HG03520 (cell line): ENCODE data around the gene CCDC106.

Experiments
- ATAC-seq: cut with Tn5 transposase; IDR thresholded peaks from one replicate; pipeline ENCODE4 v1.9.1; 2021; ENCODE audit warnings: mild to moderate bottlenecking, moderate library complexity; ENCODE audit not compliant: unreplicated experiment

The CCDC106 gene

GRCh38 chr19:55613930-55614710, 33.9 kb upstream of the CCDC106 start:
- no peak for ATAC-seq

- ATAC-seq: no peak
These were observed 33.1 kb upstream of the CCDC106 start for GRCh38 chr19:55614711-55615542.

- ATAC-seq: no peak
These were observed 32.2 kb upstream of the CCDC106 start for GRCh38 chr19:55615543-55616394.

GRCh38 chr19:55616395-55616875, 31.6 kb upstream of the CCDC106 start:
- no peak for ATAC-seq

- no peak for ATAC-seq
These were observed 30.6 kb upstream of the CCDC106 start for GRCh38 chr19:55617426-55617825.

- no peak for ATAC-seq
These were observed 29.6 kb upstream of the CCDC106 start for GRCh38 chr19:55618426-55618825.

GRCh38 chr19:55619286-55619685, 28.7 kb upstream of the CCDC106 start:
- ATAC-seq: no peak

- no peak for ATAC-seq
These were observed 27.4 kb upstream of the CCDC106 start for GRCh38 chr19:55620410-55621204.

- ATAC-seq: no peak
These were observed 26.8 kb upstream of the CCDC106 start for GRCh38 chr19:55621205-55621672.

- no peak for ATAC-seq
These were observed 26.3 kb upstream of the CCDC106 start for GRCh38 chr19:55621673-55622231.

- ATAC-seq: no peak
These were observed 25.6 kb upstream of the CCDC106 start for GRCh38 chr19:55622242-55622969.

GRCh38 chr19:55623130-55623529, 24.9 kb upstream of the CCDC106 start:
- ATAC-seq: no peak

GRCh38 chr19:55623561-55623960, 24.5 kb upstream of the CCDC106 start:
- no peak for ATAC-seq

GRCh38 chr19:55624109-55625003, 23.7 kb upstream of the CCDC106 start, which contains the start of gene ZNF784:
Gene ZNF784 (minus strand): TSS chr19:55624566. CDS start chr19:55624561, 5 bp downstream.
- ATAC-seq: peak; percentile 54

GRCh38 chr19:55625004-55625326, 23.0 kb upstream of the CCDC106 start:
- ATAC-seq: no peak

- no peak for ATAC-seq
These were observed 21.7 kb upstream of the CCDC106 start for GRCh38 chr19:55626350-55626749.

- peak; percentile 47 for ATAC-seq
These were observed 15.6 kb upstream of the CCDC106 start for GRCh38 chr19:55632463-55632834.

- no peak for ATAC-seq
These were observed 14.2 kb upstream of the CCDC106 start for GRCh38 chr19:55633861-55634260.
